Lung (tissue), 12 donors: Measurements from ENCODE around the gene QKI. TPM values are rescaled to one million over a fixed set of nuclear protein-coding genes. Genes with fewer than 3 reads are reported as not detected.

ENCODE experiments used
- ATAC-seq: fragments of 200-7000 bp; cut with Tn5 transposase; one replicate; pipeline ENCODE4 v1.9.1; 2020; ENCODE audit warnings: moderate number of reproducible peaks; ENCODE audit not compliant: insufficient read depth, low FRiP score
- DNase-seq, 3 donors: peaks; one replicate each; pipeline ENCODE4 v3.0.0-alpha.2; 2013 to 2017
- H3K27ac ChIP-seq, 2 donors: one replicate each; pipeline ENCODE4 v1.5.1; 2013; ENCODE audit warnings: mild to moderate bottlenecking in 2 of 2, moderate library complexity in 2 of 2, control low read depth in 1 of 2, inconsistent platforms in 1 of 2, low read depth in 1 of 2, low read length in 1 of 2
- H3K27me3 ChIP-seq, 3 donors: one replicate each; pipeline ENCODE4 v1.5.1; 2013; ENCODE audit warnings: low read length in 2 of 3; ENCODE audit not compliant: control insufficient read depth in 3 of 3, insufficient read depth in 3 of 3
- H3K36me3 ChIP-seq, 4 donors: one replicate each; pipeline ENCODE4 v1.5.1; 2013; ENCODE audit warnings: low read length in 4 of 4, mild to moderate bottlenecking in 1 of 4, moderate library complexity in 1 of 4; ENCODE audit not compliant: control insufficient read depth in 4 of 4, insufficient read depth in 4 of 4
- H3K4me1 ChIP-seq, 5 donors: one replicate each; pipeline ENCODE4 v1.5.1; 2013; ENCODE audit warnings: low read length in 5 of 5, mild to moderate bottlenecking in 2 of 5, moderate library complexity in 1 of 5; ENCODE audit not compliant: control insufficient read depth in 5 of 5, insufficient read depth in 5 of 5
- H3K4me3 ChIP-seq: one replicate; pipeline ENCODE4 v1.5.1; 2013; ENCODE audit warnings: mild to moderate bottlenecking, control low read depth, moderate library complexity
- H3K9ac ChIP-seq, 2 donors: one replicate each; pipeline ENCODE4 v1.5.1; 2013; ENCODE audit warnings: low read length in 2 of 2, control low read depth in 1 of 2; ENCODE audit not compliant: insufficient read depth in 1 of 2
- H3K9me3 ChIP-seq, 4 donors: one replicate each; pipeline ENCODE4 v1.5.1; 2013; ENCODE audit warnings: low read length in 3 of 4, mild to moderate bottlenecking in 1 of 4, moderate library complexity in 1 of 4; ENCODE audit not compliant: control insufficient read depth in 4 of 4, insufficient read depth in 3 of 4
- WGBS, 2 donors: extraction: QIAGEN DNeasy Blood & Tissue Kit; methylation state at CpG; one replicate each; pipeline ENCODE4 v1.1.7; 2013; 5-methylcytosine and 5-hydroxymethylcytosine counted together
- polyA plus RNA-seq, 2 donors: library from polyadenylated mRNA; stranded (reverse); fragments of 200-250 nt; gene quantifications; one replicate each; pipeline ENCODE4 v1.2.1, GENCODE V29; 2013
- total RNA-seq, 2 donors: library from RNA; depleted of rRNA in 1 of 2; stranded (reverse); fragments of >200 nt in 1 of 2; gene quantifications; one replicate each; pipeline ENCODE4 v1.2.1, GENCODE V29; 2014 to 2021
- TF ChIP-seq, protein P1 (sequence below): IDR thresholded peaks from 2 replicates; pipeline ENCODE4 v1.5.1; 2012; ENCODE audit warnings: mild to moderate bottlenecking; ENCODE audit errors: control extremely low read depth, extremely low read depth
- donor health status: control.
- donor health status: control.
- donor health status: Bipolar disorder and iron deficiency.
- donor health status: healthy.
- donor health status: DM: yes; HTN: yes; CAD: no.

QKI gene
- total and polyA plus RNA-seq, 4 donors = 20.6 to 228 (median 114) TPM

DNA sequence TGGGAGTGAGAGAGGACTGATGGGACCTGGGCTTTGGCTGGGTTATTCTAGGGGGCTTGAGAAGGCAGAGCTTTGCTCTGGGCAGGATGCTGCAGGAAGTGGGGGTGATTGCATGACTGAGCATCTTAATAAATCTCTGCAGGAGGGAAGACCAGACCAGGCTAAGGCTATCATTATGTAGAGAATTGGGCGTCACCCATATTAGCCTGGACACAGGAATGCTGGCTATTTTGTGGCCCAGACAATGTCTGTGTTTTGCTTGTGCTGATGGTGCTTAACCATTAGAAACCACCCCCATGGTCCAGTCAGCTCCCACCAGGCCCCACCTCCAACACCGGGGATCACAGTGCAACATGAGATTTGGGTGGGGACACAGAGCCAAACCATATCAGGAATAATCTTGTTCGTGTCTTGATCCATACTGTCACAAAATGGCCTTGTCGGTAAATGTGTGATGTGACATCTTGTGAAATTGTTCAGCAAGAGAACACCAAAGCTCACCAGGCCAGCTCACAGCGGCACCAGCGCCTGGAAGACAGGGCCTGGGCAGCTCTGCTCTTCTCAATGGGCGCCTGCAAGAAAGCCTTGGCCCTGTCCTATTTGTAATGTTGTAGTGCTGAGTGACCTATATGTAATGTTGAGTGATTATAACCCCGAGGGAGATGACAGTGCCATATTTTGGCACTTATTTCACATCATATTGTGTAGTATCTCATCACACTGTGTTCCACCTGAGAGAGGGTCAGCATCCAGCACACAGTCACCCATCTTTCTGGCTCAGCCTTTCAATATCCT, 211.8 kb downstream of the QKI start:
- H3K36me3 ChIP-seq = no peaks in the 10 kb centered on the region
- H3K9ac ChIP-seq = no peak overlapping the region
- H3K27me3 ChIP-seq = peaks cover 0 to 5% (median 0%) of the 10 kb centered on the region in 3 donors
- no peak overlapping the region for H3K27ac ChIP-seq
- DNase-seq (no peak), ATAC-seq (no peak)
- H3K9me3 ChIP-seq = peaks cover 0 to 19% (median 0%) of the 10 kb centered on the region in 4 donors
- TF ChIP-seq, protein P1, sequence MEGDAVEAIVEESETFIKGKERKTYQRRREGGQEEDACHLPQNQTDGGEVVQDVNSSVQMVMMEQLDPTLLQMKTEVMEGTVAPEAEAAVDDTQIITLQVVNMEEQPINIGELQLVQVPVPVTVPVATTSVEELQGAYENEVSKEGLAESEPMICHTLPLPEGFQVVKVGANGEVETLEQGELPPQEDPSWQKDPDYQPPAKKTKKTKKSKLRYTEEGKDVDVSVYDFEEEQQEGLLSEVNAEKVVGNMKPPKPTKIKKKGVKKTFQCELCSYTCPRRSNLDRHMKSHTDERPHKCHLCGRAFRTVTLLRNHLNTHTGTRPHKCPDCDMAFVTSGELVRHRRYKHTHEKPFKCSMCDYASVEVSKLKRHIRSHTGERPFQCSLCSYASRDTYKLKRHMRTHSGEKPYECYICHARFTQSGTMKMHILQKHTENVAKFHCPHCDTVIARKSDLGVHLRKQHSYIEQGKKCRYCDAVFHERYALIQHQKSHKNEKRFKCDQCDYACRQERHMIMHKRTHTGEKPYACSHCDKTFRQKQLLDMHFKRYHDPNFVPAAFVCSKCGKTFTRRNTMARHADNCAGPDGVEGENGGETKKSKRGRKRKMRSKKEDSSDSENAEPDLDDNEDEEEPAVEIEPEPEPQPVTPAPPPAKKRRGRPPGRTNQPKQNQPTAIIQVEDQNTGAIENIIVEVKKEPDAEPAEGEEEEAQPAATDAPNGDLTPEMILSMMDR = no peak
- 93 to 95% methylated on average over 8 of the region's 8 CpGs for WGBS, 2 donors
- no peaks in the 10 kb centered on the region for H3K4me1 ChIP-seq
- no peak overlapping the region for H3K4me3 ChIP-seq

DNA sequence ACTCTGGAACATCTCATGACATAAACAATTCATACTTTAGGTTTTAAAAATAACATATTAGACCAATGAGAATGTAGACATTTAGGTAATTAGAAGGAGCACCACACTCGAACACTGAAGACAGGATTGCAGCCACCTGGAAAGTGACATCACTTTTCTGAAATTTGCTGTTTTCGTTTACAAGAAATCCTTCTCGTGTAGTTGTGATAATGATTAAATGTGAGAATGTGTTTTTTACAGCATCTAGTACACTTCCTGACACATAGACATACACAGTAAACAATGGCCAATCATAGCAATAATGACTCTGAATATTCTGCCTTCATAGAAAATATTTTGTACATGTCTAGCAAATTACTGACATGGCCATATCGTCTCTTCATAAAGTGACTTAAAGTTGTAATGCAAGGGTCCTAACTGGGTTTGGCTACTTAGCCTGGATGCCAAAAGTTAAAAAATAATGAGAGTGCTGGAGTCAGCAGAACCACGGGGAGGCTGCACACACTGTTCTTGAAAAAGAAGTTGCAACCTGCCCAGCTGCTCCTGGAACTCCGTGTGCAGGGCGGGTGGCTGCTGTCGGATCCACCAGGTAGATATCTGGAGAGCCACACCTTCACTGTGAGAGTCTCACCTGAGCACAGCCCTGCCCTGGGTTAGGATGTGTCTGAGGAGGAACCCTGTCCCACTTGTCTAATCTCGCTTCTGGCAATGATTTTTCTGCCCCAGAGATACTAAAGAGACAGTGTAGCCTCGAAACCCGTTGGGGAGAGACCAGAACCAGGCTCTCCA, 212.9 kb downstream of the QKI start:
- H3K27me3 ChIP-seq = peaks cover 0 to 5% (median 0%) of the 10 kb centered on the region in 3 donors
- H3K9me3 ChIP-seq = peaks cover 0 to 19% (median 0%) of the 10 kb centered on the region in 4 donors
- no peaks in the 10 kb centered on the region for H3K36me3 ChIP-seq
- 77 to 86% methylated on average over 11 of the region's 11 CpGs for WGBS, 2 donors
- DNase-seq (no peak), ATAC-seq (no peak)
- no peaks in the 10 kb centered on the region for H3K4me1 ChIP-seq
- no peak overlapping the region for H3K9ac ChIP-seq
- no peak overlapping the region for H3K27ac ChIP-seq
- TF ChIP-seq, protein P1 = no peak
- H3K4me3 ChIP-seq = no peak overlapping the region
